HS-27A (cell line): ENCODE data around the gene TMCO6.
A peak's percentile ranks its signal among the peaks of the same experiment; 100 is the strongest.

Source experiments
- DNase-seq: peaks from one replicate; pipeline ENCODE4 v3.0.0-alpha.2; 2012; ENCODE audit warnings: low read depth, missing footprints

TMCO6 gene

GRCh38 chr5:140673187-140673976 lies 34.1 kb downstream of the TMCO6 start, which contains the start of gene DND1:
DND1 (minus strand) TSS chr5:140673576; CDS start chr5:140673542, 34 bp downstream.
- no peak for DNase-seq

GRCh38 chr5:140674211-140674610 lies 35.0 kb downstream of the TMCO6 start:
- DNase-seq: no peak

GRCh38 chr5:140674629-140675028 lies 35.4 kb downstream of the TMCO6 start:
- no peak for DNase-seq

DNA sequence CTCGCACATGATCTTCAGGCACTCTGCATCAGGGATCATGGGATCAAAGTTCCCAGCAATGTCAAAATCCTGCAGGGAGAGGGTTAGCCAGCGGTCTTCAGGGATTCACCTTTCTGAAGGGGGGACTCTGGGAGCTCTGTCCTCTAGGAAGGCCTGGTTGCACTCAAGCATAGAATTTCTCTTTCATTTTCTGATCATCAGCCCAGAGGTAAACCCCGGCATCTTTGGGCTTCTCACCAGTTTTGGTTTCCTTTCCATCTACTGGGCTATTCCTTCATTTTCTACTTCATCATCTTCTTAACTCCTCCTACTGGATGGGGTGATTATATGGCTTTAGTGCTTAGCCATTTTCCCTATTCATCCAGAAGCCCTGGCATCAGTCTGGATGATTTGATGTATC lies 38.7 kb downstream of the TMCO6 start:
- no peak for DNase-seq

GRCh38 chr5:140678993-140679392 lies 39.7 kb downstream of the TMCO6 start:
- DNase-seq: no peak

- no peak for DNase-seq
Observed at GRCh38 chr5:140690376-140690932, 51.2 kb downstream of the TMCO6 start.

DNA sequence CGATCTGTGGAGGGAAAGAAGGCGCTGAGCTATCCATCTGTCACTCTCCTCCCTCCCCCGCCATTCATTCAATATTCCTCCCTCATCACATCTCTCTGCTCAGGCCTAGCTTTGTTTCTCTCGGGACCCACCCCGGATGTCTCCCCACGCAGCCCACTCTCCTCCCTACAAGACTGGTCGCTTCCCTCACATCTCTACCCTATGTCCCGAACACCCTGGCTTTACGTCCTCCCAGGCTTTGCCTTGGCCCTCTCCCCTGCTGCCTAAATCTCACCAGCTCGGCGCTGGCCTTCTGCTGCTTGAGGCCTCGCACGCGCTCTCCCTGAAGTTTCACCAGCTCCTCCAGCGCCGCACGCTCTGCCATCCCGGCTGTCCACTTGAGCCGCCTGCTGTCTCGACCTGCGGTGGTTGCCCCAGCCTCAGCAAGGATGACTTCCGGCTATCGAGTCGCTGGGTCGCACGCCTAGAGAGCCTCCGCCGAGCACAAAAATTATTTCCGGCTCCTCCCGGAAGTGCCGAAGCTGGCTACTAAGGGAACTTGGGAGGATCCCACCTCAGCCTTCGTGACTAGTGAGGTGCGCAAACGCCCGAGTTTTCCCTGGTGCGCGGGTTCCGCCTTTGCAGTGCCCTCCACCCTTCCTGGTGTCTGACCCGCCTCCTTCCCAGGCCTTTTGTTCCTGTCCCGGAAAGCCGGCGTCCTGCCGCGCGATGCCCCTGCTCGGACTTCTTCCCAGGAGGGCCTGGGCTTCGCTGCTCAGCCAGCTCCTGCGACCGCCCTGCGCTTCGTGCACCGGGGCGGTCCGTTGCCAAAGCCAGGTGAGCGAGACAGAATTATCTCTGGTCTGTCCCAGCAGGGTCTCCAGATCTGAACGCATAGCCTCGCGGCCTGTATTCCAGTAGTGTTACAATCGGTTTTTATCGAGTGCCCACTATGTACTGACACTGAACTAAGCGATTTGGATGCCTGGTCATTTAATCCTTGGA lies 52.0 kb downstream of the TMCO6 start, which contains the start of the genes HARS1 and HARS2:
Gene HARS1 (minus strand): TSS at position 430 of the 984 bp plus-strand sequence. CDS start 66 bp downstream, at position 364.
Gene HARS2 (plus strand): TSS at position 515 of the 984 bp plus-strand sequence. CDS start 194 bp downstream, at position 709.
- DNase-seq: peak; percentile 74

DNA sequence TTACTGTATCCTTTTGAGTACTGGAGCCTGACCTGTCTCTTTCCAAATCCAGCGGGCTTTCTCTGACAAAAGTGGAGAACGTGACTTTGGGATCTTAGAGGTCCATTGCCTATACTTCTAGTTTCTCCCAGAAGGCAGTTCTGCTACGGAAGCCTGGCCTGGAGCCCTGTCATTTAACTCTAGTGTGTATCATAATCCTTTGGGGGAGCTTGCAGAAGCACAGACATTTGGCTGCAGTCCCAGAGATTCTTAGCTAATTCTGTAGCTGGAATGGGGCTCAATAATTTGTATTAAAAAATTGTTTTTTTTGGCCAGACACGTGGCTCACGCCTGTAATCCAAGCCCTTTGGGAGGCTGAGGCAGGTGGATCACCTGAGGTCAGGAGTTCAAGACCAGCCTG lies 55.0 kb downstream of the TMCO6 start:
- DNase-seq: no peak
